Thyroid gland (tissue), 4 donors: ENCODE measurements around the gene EXOC1. TPM values are rescaled to one million over a fixed set of nuclear protein-coding genes. Genes with fewer than 3 reads are reported as not detected.

Experiments used
- DNase-seq, 2 donors: peaks; one replicate each; pipeline ENCODE4 v3.0.0-alpha.2; 2019
- H3K27ac ChIP-seq, 3 donors: fragments of 200-600 bp; sonication (generic); 1 replicate in 2 of 3; 2 replicates in 1 of 3; pipeline ENCODE4 v1.5.1; 2016 to 2019; ENCODE audit warnings: mild to moderate bottlenecking in 1 of 3, moderate library complexity in 1 of 3
- H3K27me3 ChIP-seq: fragments of 200-600 bp; sonication (generic); one replicate; pipeline ENCODE4 v1.5.1; 2019
- H3K36me3 ChIP-seq, 2 donors: fragments of 200-600 bp; sonication (generic); one replicate each; pipeline ENCODE4 v1.5.1; 2016 to 2019
- H3K4me1 ChIP-seq, 2 donors: fragments of 200-600 bp; sonication (generic); one replicate each; pipeline ENCODE4 v1.5.1; 2017 to 2019
- H3K4me3 ChIP-seq, 3 donors: fragments of 200-600 bp; sonication (generic); replicated peaks in 1 of 3; 1 replicate in 2 of 3; 2 replicates in 1 of 3; pipeline ENCODE4 v1.5.1; 2016; ENCODE audit warnings: mild to moderate bottlenecking in 1 of 3
- H3K9me3 ChIP-seq: fragments of 200-600 bp; sonication (generic); one replicate; pipeline ENCODE4 v1.5.1; 2017
- CTCF ChIP-seq, 6 experiments: fragments of 200-600 bp in 3 of 6; fragments of 450-650 bp in 3 of 6; sonication (generic) in 3 of 6; IDR thresholded peaks; one replicate each; pipeline ENCODE4 v1.5.1; 2016 to 2019; ENCODE audit warnings: antibody characterized with exemption in 6 of 6, mild to moderate bottlenecking in 2 of 6, inconsistent platforms in 1 of 6, moderate library complexity in 1 of 6
- POLR2A ChIP-seq, 2 donors: fragments of 450-650 bp; IDR thresholded peaks; one replicate each; pipeline ENCODE4 v1.6.1; 2017; ENCODE audit warnings: antibody characterized with exemption in 2 of 2, mild to moderate bottlenecking in 2 of 2, moderate library complexity in 1 of 2
- WGBS, 2 donors: methylation state at CpG; one replicate each; pipeline ENCODE4 v1.1.5; 2017; 5-methylcytosine and 5-hydroxymethylcytosine counted together
- intact Hi-C: fragments of 100-400 bp; cut with DNase I; formaldehyde crosslinking; loops from one replicate; pipeline ENCODE4 v1.15.1; 2023
- total RNA-seq, 4 donors: library from RNA; depleted of rRNA; stranded (reverse); fragments of >200 nt; gene quantifications; one replicate each; pipeline ENCODE4 v1.2.3, GENCODE V29; 2016

The EXOC1 gene
- 10 to 100 TPM; 32.9 to 38.3 (median 34.5) TPM for total RNA-seq

- peaks cover 0 to 11% of the 10 kb centered on the region in 2 donors for H3K4me1 ChIP-seq
- H3K9me3 ChIP-seq, result no peaks in the 10 kb centered on the region
- peak within 1 kb of the TSS; percentile 39 to 76 (median 70) for H3K27ac ChIP-seq
- peak in 1 of 2 donors; percentile 63 for TF ChIP-seq POLR2A (IDR thresholded peaks at IDR 0.05)
- no peak for TF ChIP-seq CTCF (IDR thresholded peaks at IDR 0.05)
- intact Hi-C loops, result no loop called here
- peak; percentile 99 for DNase-seq
- peak within 1 kb of the TSS; percentile 63 to 97 (median 94) for H3K4me3 ChIP-seq
- WGBS, 2 donors, result 0 to 1% methylated on average over 39 to 49 of the region's 50 CpGs
- no peaks in the 10 kb centered on the region for H3K27me3 ChIP-seq
- H3K36me3 ChIP-seq, result no peaks in the 10 kb centered on the region
Measured at GRCh38 chr4:55853484-55854046, at the start of gene EXOC1. TSS of gene EXOC1 (plus strand) at chr4:55853648. CDS start at chr4:55858324, 4,676 bp downstream.

GRCh38 chr4:55807556-55807955 is 45.9 kb upstream of the EXOC1 start:
- intact Hi-C loops, result no loop called here

GRCh38 chr4:55808186-55808585 is 45.3 kb upstream of the EXOC1 start:
- WGBS, 2 donors, result 33 to 56% methylated on average over 2 of the region's 2 CpGs
- no peaks in the 10 kb centered on the region for H3K4me1 ChIP-seq
- no peak for DNase-seq
- no peak overlapping the region for H3K4me3 ChIP-seq
- no peak overlapping the region for H3K27ac ChIP-seq
- no peaks in the 10 kb centered on the region for H3K9me3 ChIP-seq
- H3K36me3 ChIP-seq, result no peaks in the 10 kb centered on the region
- no peak for TF ChIP-seq CTCF (IDR thresholded peaks at IDR 0.05)
- TF ChIP-seq POLR2A (IDR thresholded peaks at IDR 0.05), result no peak
- no peaks in the 10 kb centered on the region for H3K27me3 ChIP-seq
- intact Hi-C loops, result no loop called here

More at GRCh38 chr4:55807556-55807955, 45.9 kb upstream of the EXOC1 start:
- Histone ChIP-seq H3K27ac (no peak overlapping the region), H3K4me1 (no peaks in the 10 kb centered on the region), H3K36me3 (no peaks in the 10 kb centered on the region), H3K9me3 (no peaks in the 10 kb centered on the region), H3K27me3 (no peaks in the 10 kb centered on the region), H3K4me3 (no peak overlapping the region)
- TF ChIP-seq CTCF (IDR thresholded peaks at IDR 0.05) (no peak), POLR2A (IDR thresholded peaks at IDR 0.05) (no peak)
- DNase-seq, result no peak

GRCh38 chr4:55808632-55809031 is 44.8 kb upstream of the EXOC1 start:
- no peak overlapping the region for H3K27ac ChIP-seq
- no peaks in the 10 kb centered on the region for H3K9me3 ChIP-seq
- intact Hi-C loops, result no loop called here
- no peak for TF ChIP-seq CTCF (IDR thresholded peaks at IDR 0.05)
- TF ChIP-seq POLR2A (IDR thresholded peaks at IDR 0.05), result no peak
- no peaks in the 10 kb centered on the region for H3K36me3 ChIP-seq
- H3K4me3 ChIP-seq, result no peak overlapping the region
- no peak for DNase-seq
- H3K27me3 ChIP-seq, result no peaks in the 10 kb centered on the region
- H3K4me1 ChIP-seq, result no peaks in the 10 kb centered on the region
- WGBS, 2 donors, result 56 to 58% methylated on average over 5 of the region's 5 CpGs

GRCh38 chr4:55817691-55818090 is 35.8 kb upstream of the EXOC1 start:
- Histone ChIP-seq H3K36me3 (no peaks in the 10 kb centered on the region), H3K4me1 (no peaks in the 10 kb centered on the region), H3K4me3 (no peak overlapping the region), H3K27me3 (no peaks in the 10 kb centered on the region), H3K9me3 (no peaks in the 10 kb centered on the region), H3K27ac (no peak overlapping the region)
- WGBS, 2 donors, result 94 to 100% methylated on average over 3 of the region's 3 CpGs
- no peak for TF ChIP-seq POLR2A (IDR thresholded peaks at IDR 0.05)
- no peak for TF ChIP-seq CTCF (IDR thresholded peaks at IDR 0.05)
- no peak for DNase-seq
- intact Hi-C loops, result no loop called here
